Measurements from ENCODE around the gene ASPHD2. TPM values are rescaled to one million over a fixed set of nuclear protein-coding genes. Genes with fewer than 3 reads are reported as not detected.

Gene ASPHD2
- total RNA-seq, 1 donor = 2.2 TPM

GRCh38 chr22:26484360-26484706 lies 55.3 kb downstream of the ASPHD2 start:
- DNase-seq (ENCODE audit: low read depth) = peak; percentile 18

GRCh38 chr22:26485013-26485412 lies 56.0 kb downstream of the ASPHD2 start:
- H3K4me3 ChIP-seq (ENCODE audit: low read depth, low read length) = no peak overlapping the region
- TF ChIP-seq CTCF (IDR thresholded peaks at IDR 0.05; ENCODE audit: insufficient read depth, low read depth, low read length) = no peak
- DNase-seq (ENCODE audit: low read depth) = peak; percentile 70

More at GRCh38 chr22:26484360-26484706, 55.3 kb downstream of the ASPHD2 start:
- peak overlapping the region; percentile 90 for H3K4me3 ChIP-seq (ENCODE audit: low read depth, low read length)
- no peak for TF ChIP-seq CTCF (IDR thresholded peaks at IDR 0.05; ENCODE audit: insufficient read depth, low read depth, low read length)

- no peak for TF ChIP-seq CTCF (IDR thresholded peaks at IDR 0.05; ENCODE audit: insufficient read depth, low read depth, low read length)
- DNase-seq (ENCODE audit: low read depth) = no peak
- H3K4me3 ChIP-seq (ENCODE audit: low read depth, low read length) = no peak overlapping the region
These were observed 56.8 kb downstream of the ASPHD2 start for GRCh38 chr22:26485806-26486390.

GRCh38 chr22:26486394-26486793 lies 57.3 kb downstream of the ASPHD2 start:
- no peak for TF ChIP-seq CTCF (IDR thresholded peaks at IDR 0.05; ENCODE audit: insufficient read depth, low read depth, low read length)
- no peak for DNase-seq (ENCODE audit: low read depth)

GRCh38 chr22:26487996-26488395 lies 58.9 kb downstream of the ASPHD2 start:
- no peak for TF ChIP-seq CTCF (IDR thresholded peaks at IDR 0.05; ENCODE audit: insufficient read depth, low read depth, low read length)
- no peak for DNase-seq (ENCODE audit: low read depth)
- H3K4me3 ChIP-seq (ENCODE audit: low read depth, low read length) = no peak overlapping the region

More at GRCh38 chr22:26486394-26486793, 57.3 kb downstream of the ASPHD2 start:
- H3K4me3 ChIP-seq (ENCODE audit: low read depth, low read length) = no peak overlapping the region

GRCh38 chr22:26489447-26490036 lies 60.5 kb downstream of the ASPHD2 start:
- H3K4me3 ChIP-seq (ENCODE audit: low read depth, low read length) = no peak overlapping the region
- no peak for TF ChIP-seq CTCF (IDR thresholded peaks at IDR 0.05; ENCODE audit: insufficient read depth, low read depth, low read length)
- no peak for DNase-seq (ENCODE audit: low read depth)

GRCh38 chr22:26492220-26492619 lies 63.2 kb downstream of the ASPHD2 start:
- no peak overlapping the region for H3K4me3 ChIP-seq (ENCODE audit: low read depth, low read length)
- TF ChIP-seq CTCF (IDR thresholded peaks at IDR 0.05; ENCODE audit: insufficient read depth, low read depth, low read length) = no peak
- DNase-seq (ENCODE audit: low read depth) = no peak

Data from fibroblast of villous mesenchyme (primary cell).